HG03025 (cell line): ENCODE data around the gene SURF1.
"Not testable (repeated sequence)": the region's sequence is repeated elsewhere in the genome, so short reads cannot be mapped to it uniquely, and the experiment has no call there.

Experiments
- ATAC-seq: cut with Tn5 transposase; IDR thresholded peaks from one replicate; pipeline ENCODE4 v1.9.1; 2021; ENCODE audit warnings: mild to moderate bottlenecking, moderate library complexity; ENCODE audit not compliant: unreplicated experiment, low FRiP score

The SURF1 gene

DNA sequence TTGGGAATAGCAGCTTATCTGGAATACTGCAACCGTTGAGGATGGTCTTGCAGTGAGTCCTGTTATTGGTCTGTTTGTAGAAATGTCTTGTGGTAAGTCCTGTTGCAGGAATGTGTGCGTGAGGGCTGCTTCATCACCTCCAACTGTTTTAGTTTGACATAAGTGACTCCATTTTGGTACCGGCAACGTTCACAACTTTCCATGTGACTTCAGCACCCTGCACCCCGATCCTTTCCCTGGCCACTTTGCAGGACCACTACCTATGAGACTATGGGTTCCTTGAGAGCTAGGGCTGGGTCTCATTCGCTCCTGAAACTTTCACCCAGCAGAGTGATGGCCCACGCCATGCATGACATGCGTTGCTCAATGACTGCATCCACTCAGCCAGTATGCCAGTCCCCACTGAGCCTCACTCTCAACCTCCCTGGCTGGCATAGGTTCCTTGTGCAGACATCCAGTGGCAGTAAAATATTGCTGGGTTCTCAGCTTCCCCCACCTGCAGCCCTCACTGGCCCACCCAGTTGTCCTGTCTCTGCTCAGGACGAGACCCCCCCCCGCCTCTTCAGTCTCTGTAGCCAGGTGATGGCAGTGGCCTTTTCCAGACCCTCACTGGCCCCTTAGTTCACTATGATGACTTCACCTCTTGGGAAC lies 28.3 kb downstream of the SURF1 start:
- ATAC-seq: no peak

DNA sequence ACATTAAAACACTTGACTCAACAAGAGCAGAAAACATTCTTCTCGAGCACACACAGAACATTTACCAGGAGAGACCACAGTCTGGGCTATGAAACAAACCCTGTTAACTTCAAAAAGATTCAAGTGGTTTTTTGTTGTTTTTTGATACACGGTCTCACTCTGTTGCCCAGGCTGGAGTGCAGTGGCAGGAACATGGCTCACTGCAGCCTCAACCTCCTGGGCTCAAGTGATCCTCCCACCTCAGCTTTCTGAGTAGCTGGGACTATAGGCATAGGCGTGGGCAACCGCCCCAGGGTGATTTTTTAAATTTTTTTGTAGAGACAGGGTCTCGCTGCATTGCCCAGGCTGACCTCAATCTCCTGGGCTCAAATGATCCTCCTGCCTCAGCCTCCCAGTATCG lies 29.3 kb downstream of the SURF1 start:
- ATAC-seq: not testable (repeated sequence)

DNA sequence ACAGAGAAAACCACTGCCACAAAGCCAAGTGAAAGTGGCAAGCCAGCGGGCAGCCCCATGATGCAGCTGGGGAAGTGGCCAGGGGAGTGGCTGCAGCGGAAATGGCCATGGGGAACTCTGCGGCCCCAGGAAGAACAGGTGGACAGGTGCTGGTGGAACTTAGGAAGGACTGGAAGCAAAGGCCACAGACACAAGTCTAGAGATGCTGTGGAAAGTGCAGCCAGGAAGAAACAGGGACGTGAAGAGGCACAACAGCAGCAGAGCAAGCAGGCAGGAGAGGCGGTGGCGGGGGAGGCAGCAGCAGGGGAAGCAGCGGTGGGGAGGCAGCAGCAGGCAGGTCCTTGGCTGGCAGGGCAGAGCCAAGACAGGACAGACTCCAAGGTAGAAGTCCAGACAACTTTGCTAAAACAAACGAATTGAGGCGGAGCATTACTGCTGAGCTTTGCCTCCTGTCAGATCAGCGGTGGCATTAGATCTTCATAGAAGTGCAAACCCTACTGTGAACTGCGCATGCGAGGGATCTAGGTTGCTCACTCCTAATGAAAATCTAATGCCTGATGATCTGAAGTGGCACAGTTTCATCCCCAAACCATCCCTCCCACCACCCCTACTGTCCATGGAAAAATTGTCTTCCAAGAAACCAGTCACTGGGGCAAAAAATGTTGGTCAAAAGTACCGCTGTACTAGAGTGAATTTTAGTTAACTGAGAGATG lies 32.1 kb downstream of the SURF1 start:
- no peak for ATAC-seq

DNA sequence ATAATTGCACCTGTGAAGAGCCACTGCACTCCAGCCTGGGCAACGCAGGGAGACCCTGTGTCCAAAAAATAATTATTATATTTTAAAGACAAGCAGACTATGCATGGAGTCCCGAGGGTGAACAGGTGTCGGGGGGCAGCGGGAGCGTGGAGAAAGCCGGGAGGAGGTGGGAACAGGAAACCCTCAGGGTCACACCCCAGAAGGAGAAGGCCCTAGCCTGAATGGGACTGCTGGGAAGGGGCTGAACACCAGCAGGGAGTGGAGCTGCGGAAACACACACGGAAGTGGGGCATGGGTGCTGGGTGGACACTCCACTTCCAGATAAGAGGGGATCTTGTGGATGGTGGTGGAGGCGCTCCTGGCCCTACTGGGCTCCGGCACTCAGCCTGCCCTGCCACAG lies 33.1 kb downstream of the SURF1 start:
- no peak for ATAC-seq

DNA sequence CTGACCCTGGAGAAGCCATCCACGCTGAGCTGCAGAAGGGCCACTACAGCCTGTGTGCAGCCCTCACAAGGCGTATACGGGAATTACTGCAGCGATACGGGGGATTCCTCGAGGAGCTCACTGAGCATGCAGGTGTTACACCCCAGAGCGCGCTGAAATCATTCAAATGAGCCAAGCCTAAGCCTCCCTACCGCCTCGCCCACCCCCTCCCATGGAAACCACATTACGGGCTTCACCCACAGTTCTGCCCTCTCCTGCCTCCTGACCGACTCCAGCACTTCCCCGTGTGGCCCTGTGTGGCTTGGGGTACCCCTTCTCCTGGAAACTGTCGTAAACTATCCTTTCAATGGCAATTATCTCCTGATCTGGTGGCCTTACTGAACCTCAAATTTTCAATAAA lies 33.6 kb downstream of the SURF1 start:
- ATAC-seq: no peak

DNA sequence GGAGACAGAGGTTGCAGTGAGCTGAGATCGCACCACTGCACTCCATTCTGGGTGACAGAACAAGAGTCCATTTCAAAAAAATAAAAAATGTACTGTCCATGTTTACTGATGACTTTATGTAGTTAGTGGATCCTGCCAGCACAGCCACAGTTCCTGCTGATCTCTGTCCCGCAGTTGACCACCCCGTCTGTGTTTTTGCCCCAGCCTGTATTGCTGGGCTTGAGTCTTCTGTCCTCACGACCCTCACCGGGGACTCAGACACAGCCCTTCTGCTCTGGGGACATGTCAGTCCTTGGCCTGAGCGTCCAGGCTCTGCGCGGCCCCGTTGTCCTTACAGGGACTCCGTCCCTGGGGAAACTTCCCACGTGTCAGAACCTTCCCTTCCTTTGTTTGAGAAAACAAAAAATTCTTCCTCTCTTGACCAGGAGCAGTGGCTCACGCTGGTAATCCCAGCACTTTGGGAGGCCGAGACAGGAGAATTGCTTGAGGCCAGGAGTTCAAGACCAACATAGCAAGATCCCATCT lies 34.8 kb downstream of the SURF1 start:
- ATAC-seq: no peak

DNA sequence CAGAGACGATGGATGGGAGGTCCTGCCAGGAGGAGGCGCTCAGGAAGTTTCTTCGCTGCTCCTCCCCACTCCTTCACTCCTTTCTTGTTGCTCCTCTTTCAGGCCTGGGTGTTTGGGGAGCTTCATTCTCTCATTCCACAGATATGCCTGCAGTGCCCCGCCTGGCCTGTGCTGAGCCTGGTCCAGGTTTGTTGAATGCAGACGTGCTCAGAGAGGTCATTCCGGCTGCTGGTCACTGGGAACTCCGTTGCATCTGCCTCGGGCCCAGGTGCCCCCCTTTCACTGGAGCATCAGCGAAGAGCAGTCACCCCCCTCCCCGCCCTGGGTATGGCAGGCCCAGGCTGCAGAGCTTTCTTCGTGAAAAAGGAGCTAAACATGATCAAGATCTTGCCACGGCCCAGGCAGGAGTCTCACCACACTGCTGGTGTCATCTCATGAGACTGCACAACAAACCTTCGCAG lies 35.8 kb downstream of the SURF1 start:
- no peak for ATAC-seq

DNA sequence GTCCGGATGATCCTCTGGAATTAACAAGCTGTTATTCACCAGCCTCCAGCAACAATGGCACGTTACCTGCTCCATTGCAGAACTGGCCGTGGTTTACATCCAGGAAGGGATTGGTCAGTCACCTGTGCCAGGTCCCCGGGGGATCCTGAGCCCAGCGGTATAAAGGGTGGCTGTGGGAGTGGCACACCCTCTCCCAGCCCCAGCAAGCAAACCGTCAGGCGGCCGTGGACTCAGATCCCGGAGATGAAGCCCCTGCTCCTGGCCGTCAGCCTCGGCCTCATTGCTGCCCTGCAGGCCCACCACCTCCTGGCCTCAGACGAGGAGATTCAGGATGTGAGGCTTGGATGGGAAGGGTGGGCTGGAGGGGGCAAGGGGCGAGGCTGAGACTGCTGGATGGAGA lies 38.7 kb downstream of the SURF1 start:
- not testable (repeated sequence) for ATAC-seq

DNA sequence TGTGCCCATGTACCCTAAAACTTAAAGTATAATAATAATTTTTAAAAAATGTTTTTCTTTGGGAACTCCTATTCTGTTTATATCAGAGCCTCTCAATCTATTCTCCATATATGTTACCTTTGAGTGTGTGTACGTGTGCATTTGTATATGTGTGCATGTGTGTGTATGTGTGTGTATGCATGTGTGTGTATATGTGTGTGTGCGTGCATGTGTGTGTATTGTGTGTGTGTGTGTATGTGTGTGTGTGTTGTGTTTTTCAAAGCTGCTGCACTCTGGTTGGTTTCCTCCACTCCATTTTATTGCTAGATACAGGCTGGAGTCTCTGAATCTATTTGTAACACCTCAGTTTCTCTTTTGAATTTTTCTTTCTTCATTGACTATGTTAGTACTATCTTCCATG lies 40.3 kb downstream of the SURF1 start:
- ATAC-seq: no peak

DNA sequence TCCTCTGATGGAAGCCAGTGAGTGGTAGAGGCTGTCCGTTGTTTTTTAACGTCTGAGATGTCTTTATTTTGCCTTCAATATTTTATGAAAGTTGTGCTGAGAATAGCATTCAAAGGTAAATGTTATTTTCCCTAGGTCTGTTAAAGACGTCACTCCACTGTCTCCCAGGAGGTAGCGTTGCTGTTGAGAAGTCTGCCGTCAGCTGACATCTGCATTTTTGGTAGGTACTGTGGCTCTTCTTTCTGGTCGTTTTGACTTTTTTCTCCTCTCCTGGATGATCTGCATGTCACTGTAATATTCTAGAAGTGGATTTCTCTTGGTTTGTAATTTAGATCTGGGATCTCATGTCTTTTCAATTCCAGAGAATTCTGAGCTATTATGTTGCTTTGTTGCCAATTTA lies 46.7 kb downstream of the SURF1 start:
- no peak for ATAC-seq

DNA sequence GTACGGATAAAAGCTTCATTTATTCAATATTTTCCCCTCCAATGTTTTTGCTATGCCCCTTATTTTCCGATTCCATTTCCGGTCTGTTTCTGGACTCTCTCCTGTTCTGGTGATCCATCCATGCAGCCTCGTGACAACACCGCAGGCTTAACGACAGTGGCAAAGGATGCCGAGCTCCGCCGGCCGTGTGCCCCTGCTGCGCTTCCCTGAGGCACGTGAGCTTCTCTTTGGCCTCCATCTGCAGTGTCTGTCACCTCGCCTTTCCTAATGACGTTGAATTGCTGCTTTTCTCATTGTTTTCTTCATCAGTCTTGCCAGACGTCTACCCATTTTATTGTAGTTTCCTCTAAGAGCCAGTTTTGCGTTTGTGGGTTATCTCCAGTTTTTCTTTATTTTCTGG lies 49.0 kb downstream of the SURF1 start:
- no peak for ATAC-seq

DNA sequence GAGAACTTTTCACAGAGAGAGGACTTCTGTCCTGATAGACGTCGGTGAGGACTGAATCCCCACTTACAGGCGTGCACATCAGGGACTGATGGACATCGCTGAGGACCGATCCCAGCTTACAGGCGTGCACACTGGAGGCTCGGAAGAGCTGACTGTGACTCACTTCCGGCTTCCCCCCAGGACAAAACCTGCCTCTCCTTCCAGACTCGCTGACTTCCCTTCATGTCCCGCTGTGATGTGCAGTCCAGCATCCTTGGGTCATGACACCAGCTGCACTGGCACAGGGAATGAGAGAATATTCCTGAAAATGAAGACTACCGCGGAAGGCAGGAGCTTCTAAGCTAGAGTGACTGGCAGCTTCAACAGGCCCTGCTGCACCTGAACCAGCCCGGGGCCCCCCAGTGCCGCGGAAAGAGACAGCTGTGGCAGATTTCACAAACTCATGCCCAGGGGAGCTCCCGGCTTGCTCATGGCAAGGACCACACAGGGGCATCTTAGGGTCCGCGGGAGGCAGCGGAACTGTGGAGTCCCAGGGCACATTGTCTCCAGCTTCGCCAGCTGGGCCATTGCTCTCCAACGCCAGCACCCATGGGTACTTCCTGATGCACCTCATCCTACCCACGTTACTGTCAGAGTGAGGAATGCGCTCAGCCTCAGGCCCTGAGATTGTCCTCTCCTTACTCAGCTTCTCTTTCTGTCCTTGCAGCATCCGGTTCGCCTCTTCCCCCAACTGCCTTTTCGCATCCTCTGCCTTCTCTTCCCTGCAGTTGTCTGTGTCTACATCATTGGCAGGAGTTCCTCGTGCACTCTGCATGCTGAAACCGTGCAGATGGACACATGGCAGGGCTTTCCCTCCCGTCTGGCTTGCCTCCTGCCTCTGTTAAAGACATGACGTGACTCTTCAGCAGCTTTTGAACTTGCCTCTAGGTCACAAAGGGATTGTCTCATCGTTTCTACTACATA lies 49.8 kb downstream of the SURF1 start:
- ATAC-seq: no peak

DNA sequence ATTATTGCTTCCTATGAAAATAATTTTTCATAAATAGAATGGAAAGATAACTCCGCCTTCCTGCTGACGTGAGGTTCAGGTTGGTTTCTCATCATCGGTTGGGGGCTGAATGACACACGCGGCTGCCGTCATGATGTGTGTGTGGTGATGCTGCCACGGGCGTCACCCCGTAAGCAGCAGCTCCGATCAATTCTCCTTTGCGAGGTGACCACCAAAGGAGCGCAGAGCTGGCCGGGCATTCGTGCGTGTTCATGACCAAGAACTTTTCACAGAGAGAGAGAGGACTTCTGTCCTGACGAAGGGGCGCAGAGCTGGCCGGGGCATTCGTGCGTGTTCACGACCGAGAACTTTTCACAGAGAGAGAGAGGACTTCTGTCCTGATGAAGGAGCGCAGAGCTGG lies 50.6 kb downstream of the SURF1 start:
- ATAC-seq: no peak

DNA sequence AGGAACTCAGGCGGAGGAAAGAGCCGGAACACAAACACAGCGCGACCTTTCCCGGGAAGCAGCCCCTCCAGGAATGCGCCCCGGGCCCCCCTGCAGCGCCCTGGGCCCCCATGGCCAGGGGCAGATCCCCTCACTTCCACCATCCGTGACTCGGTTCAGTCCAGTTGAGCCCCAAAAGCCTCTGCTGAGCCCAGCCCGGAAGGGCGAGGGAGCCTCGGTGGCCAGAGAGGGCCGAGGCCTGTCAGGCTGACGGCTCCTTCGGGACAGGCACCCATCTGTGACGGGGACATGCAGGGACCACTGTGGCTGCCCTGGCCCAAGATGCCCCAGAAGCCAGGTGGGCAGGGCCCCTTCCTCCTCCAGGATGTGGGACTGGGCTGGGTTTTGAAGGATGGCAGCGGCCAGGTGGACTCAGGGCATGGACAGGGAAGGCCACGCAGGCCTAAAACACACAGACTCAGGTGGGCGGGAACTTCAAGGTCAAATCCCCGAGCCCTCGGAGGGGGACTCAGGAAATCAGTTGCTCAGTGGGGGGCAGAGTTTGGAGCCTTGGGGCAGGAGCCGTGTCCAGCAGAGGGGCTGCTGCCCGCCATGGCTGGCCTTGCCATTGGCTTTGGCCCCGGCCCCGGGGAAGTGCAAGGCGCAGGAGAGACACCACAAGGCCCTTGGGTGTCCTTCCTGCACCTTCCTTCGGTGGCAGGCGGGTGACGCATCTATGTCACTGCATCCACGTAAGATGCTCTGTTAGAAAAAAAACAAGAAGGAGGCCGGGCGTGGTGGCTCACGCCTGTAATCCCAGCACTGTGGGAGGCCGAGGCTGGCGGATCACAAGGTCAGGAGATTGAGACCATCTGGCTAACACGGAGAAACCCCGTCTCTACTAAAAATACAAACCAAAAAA lies 51.6 kb downstream of the SURF1 start:
- ATAC-seq: no peak

DNA sequence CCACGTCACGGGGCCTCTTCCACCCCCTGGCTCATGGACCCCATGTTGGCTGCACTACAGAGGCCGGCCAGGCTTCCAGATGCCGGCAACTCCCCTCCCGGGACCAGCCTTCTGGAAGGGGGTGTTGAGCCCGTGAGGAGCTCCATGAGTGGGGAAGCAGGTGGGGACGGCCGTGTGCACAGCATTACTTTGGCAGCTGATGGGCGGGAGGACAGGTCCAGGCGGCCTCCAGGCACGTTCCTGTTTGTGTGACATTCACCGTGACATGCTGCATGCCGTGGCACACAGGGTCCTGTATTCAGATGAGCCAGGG lies 52.2 kb downstream of the SURF1 start:
- no peak for ATAC-seq

DNA sequence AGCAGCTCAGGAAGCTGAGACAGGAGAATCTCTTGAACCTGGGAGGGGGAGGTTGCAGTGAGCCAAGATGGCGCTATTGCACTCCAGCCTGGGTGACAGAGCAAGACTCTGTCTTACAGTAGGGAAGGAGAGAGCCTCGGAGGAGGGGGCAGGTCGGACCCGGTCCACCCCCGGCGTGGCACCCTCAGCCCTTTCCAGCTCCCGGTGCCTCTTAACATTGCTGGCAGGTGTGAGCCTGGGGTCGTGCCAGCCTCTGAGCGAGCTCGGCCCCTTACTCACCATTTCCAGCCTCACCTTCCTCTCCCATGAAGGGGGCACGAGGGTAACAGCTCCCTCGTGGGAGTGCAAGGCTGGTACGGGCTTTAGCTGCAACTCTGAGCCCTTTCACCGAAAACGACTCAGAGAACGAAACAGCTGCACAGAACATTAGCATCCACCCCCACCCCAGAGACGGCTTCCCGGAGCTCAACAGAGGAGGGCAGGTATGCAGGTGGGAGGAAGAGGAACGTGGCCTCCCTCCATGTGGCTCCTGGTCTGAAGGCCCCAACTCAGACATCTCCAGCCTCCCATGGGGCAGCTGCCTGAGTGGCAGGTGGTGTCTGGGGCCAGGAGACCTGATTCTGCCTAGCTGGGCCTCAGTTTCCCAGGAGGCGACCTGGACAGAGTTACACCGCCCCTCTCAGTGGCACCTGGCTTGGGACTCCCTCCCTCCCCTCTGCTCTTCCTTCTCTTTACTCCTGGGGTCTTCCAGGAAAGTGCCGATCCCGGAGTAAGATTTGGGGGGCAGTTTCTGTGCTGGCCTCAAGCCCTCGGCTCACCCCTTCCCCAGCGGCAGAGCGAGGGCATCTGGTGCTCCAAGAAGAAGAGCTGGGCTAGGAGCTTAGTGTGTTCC lies 52.8 kb downstream of the SURF1 start:
- no peak for ATAC-seq
